Peyer's patch (tissue), 4 donors: Measurements from ENCODE around the gene ZCCHC18. TPM values are rescaled to one million over a fixed set of nuclear protein-coding genes. Genes with fewer than 3 reads are reported as not detected.

Experiments
- DNase-seq, 3 donors: peaks; one replicate each; pipeline ENCODE4 v3.0.0-alpha.2; 2017 to 2019
- H3K27ac ChIP-seq, 4 donors: fragments of 200-600 bp; sonication (generic); one replicate each; pipeline ENCODE4 v1.5.1; 2016 to 2019
- H3K27me3 ChIP-seq, 2 donors: fragments of 200-600 bp; sonication (generic); one replicate each; pipeline ENCODE4 v1.5.1; 2019
- H3K36me3 ChIP-seq, 3 donors: fragments of 200-600 bp; sonication (generic); one replicate each; pipeline ENCODE4 v1.5.1; 2016 to 2019
- H3K4me1 ChIP-seq, 4 donors: fragments of 200-600 bp; sonication (generic); one replicate each; pipeline ENCODE4 v1.5.1; 2016 to 2019
- H3K4me3 ChIP-seq, 4 donors: fragments of 200-600 bp; sonication (generic); 1 replicate in 3 of 4; 2 replicates in 1 of 4; pipeline ENCODE4 v1.5.1; 2016 to 2019; ENCODE audit warnings: mild to moderate bottlenecking in 1 of 4
- H3K9me3 ChIP-seq, 4 donors: fragments of 200-600 bp; sonication (generic); one replicate each; pipeline ENCODE4 v1.5.1; 2016 to 2019; ENCODE audit warnings: mild to moderate bottlenecking in 1 of 4
- POLR2A ChIP-seq, 2 donors: fragments of 450-650 bp; IDR thresholded peaks; one replicate each; pipeline ENCODE4 v1.5.1; 2017; ENCODE audit warnings: antibody characterized with exemption in 2 of 2, mild to moderate bottlenecking in 2 of 2, moderate library complexity in 2 of 2
- total RNA-seq, 4 donors: library from RNA; depleted of rRNA; stranded (reverse); fragments of >200 nt; gene quantifications; one replicate each; pipeline ENCODE4 v1.1.0, GENCODE V29; 2016
- TF ChIP-seq, protein P1 (sequence below), 6 experiments: fragments of 450-650 bp in 4 of 6; fragments of 200-600 bp in 2 of 6; sonication (generic) in 1 of 6; IDR thresholded peaks; one replicate each; pipeline ENCODE4 v1.5.1; 2017 to 2019; ENCODE audit warnings: antibody characterized with exemption in 6 of 6, mild to moderate bottlenecking in 3 of 6, moderate library complexity in 1 of 6

ZCCHC18 gene
- total RNA-seq, 4 donors from 2014 or later: 0.80 to 8.3 TPM; not detected in 2

DNA sequence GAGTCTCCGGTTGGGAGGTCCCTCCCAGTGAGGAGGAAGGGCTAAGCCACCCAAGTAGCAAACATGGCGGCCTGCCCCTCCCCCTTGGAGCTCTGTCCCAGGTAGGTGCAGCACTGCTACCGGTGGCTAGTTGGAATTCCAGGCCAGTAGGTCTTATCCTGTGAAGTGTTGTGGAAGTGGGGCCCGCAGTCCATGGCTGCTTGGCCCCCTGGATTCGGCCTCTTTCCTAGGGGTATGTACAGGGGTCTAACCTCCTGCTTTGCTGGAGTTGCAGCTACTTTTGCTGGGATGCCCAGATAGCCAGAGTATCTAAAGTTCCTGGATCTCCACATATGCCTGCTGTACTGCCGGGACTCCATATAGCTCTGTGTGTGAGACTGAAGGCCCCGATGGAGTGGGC lies 26.4 kb upstream of the ZCCHC18 start:
- no peaks in the 10 kb centered on the region for H3K27me3 ChIP-seq
- no peak for DNase-seq
- H3K4me1 ChIP-seq: no peaks in the 10 kb centered on the region
- no peaks in the 10 kb centered on the region for H3K9me3 ChIP-seq
- no peaks in the 10 kb centered on the region for H3K36me3 ChIP-seq
- H3K4me3 ChIP-seq: no peak overlapping the region
- TF ChIP-seq POLR2A (IDR thresholded peaks at IDR 0.05): no peak
- TF ChIP-seq, protein P1, sequence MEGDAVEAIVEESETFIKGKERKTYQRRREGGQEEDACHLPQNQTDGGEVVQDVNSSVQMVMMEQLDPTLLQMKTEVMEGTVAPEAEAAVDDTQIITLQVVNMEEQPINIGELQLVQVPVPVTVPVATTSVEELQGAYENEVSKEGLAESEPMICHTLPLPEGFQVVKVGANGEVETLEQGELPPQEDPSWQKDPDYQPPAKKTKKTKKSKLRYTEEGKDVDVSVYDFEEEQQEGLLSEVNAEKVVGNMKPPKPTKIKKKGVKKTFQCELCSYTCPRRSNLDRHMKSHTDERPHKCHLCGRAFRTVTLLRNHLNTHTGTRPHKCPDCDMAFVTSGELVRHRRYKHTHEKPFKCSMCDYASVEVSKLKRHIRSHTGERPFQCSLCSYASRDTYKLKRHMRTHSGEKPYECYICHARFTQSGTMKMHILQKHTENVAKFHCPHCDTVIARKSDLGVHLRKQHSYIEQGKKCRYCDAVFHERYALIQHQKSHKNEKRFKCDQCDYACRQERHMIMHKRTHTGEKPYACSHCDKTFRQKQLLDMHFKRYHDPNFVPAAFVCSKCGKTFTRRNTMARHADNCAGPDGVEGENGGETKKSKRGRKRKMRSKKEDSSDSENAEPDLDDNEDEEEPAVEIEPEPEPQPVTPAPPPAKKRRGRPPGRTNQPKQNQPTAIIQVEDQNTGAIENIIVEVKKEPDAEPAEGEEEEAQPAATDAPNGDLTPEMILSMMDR (IDR thresholded peaks at IDR 0.05): no peak
- H3K27ac ChIP-seq: no peak overlapping the region

DNA sequence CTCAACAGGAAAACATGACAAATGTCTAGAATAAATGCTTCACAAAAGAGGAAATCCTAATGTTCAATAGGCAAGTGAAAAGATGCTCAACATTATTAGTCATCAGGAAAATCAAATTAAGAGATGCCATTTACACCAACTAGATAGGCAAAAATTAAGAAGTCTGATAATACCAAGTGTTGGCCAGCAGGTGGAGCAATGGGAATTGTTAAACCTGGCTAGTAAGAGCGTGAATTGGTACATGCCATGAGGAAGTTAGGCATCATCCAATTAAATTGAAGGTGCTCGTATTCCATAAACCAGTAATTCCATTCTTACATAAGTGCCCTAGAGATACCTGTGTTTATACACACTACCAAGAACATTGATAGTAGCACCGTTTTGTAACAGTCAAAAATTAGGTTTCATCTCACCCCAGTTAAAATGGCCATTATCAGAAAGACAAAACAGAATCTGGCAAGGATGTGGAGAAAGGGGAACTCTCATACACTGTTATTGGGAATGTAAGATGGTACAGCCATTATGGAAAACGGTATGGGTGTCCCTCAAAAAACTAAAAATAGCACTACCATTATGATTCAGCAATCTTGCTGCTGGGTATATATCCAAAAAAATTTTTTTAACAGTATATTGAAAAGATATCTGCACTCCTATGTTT lies 14.0 kb upstream of the ZCCHC18 start:
- peak in 2 of 3 donors; percentile 29 to 72 for DNase-seq
- no peaks in the 10 kb centered on the region for H3K36me3 ChIP-seq
- no peak overlapping the region for H3K27ac ChIP-seq
- H3K27me3 ChIP-seq: no peaks in the 10 kb centered on the region
- H3K9me3 ChIP-seq: no peaks in the 10 kb centered on the region
- no peak overlapping the region for H3K4me3 ChIP-seq
- H3K4me1 ChIP-seq: no peaks in the 10 kb centered on the region
- TF ChIP-seq, protein P1 (IDR thresholded peaks at IDR 0.05): peak in 5 of 6 experiments; percentile 50 to 72 (median 62)
- no peak for TF ChIP-seq POLR2A (IDR thresholded peaks at IDR 0.05)

DNA sequence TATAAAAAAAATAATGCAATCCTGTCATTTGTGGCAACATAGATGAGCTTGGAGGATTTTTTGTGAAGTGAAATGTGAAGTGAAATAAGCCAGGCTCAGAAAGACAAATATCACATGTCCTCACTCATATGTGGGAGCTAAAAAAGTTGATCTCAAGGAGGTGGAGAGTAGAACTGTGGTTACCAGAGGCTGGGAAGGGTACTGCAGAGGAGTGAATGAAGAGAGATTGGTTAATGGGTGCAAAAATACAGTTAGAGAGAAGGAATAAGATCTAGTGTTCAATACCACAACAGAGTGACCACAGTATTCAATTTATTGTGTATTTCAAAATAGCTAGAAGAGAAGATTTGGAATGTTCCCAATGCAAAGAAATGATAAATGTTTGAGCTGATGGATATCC lies 13.4 kb upstream of the ZCCHC18 start:
- no peaks in the 10 kb centered on the region for H3K9me3 ChIP-seq
- H3K4me1 ChIP-seq: no peaks in the 10 kb centered on the region
- TF ChIP-seq POLR2A (IDR thresholded peaks at IDR 0.05): no peak
- TF ChIP-seq, protein P1 (IDR thresholded peaks at IDR 0.05): no peak

DNA sequence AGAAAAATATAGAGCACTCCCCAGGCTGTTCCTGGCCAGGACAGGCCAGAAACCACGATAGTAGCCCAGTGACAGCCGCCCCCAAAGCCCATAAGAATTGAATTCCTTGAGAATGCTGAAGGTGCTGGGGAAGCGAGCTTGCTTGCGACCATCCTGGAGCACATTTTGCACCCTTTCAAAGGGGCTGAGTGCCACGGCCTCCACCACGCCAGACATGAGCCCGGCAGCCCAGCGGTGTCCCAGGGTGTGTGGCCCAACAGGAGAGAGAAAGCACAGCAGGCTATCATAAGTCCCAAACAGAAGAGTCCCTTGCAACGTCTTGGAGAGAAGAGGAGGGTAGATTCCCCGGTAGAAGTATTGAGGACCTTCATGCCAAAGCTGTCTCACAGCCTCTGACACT lies 7.6 kb upstream of the ZCCHC18 start:
- TF ChIP-seq, protein P1 (IDR thresholded peaks at IDR 0.05): no peak
- no peak for TF ChIP-seq POLR2A (IDR thresholded peaks at IDR 0.05)
- no peak overlapping the region for H3K4me3 ChIP-seq
- H3K4me1 ChIP-seq: no peaks in the 10 kb centered on the region
- H3K27ac ChIP-seq: no peak overlapping the region
- H3K27me3 ChIP-seq: no peaks in the 10 kb centered on the region
- no peak for DNase-seq
- no peaks in the 10 kb centered on the region for H3K36me3 ChIP-seq
- no peaks in the 10 kb centered on the region for H3K9me3 ChIP-seq

More for the DNA sequence above, 13.4 kb upstream of the ZCCHC18 start:
- Histone ChIP-seq H3K36me3 (no peaks in the 10 kb centered on the region), H3K27ac (no peak overlapping the region), H3K27me3 (no peaks in the 10 kb centered on the region), H3K4me3 (no peak overlapping the region)
- no peak for DNase-seq

DNA sequence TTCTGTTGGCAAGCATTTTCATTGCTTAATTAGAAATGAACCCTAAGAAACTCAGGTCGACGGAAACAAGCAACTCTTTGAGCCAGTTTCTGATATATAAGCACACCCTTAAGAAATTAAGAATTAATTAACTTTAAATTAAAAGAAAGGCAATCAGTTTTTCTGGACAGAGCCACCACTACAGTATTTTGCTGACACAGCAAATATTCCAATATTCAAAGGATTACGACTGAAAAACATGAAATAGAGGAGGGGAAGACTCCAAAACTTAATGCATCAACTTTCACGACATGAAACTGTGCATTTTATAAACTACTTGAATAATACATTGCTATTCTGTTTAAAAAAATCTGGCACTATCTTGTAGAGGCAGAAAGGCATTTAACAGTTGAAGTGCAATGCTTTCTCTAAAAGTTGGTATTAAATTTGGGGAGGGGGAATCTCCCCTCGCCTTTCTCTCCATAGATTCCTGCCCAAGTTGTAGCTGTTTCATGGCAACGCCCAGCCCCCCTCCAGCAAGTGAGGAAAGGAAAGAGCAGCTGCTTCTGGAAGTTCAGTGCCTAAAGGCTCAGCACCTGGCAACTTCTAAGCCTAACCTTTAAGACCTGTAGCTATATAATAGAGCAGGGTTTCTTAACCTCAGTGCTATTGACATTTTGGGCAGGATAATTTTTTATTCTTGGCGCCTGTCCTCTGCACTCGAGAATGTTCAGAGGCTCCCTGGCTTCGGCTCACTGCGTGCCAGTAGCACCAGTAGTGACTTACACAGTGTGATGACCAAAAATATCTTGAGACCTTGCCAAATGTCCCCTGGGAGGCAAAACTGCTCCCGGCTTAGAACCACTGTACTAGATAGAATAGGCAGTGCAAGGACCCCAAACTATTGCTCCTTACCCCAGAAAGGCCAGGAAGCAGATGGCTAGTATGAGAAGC lies 6.7 kb upstream of the ZCCHC18 start:
- Histone ChIP-seq H3K4me3 (no peak overlapping the region), H3K27ac (no peak overlapping the region), H3K27me3 (no peaks in the 10 kb centered on the region), H3K36me3 (no peaks in the 10 kb centered on the region), H3K4me1 (no peaks in the 10 kb centered on the region), H3K9me3 (no peaks in the 10 kb centered on the region)
- TF ChIP-seq, protein P1 (IDR thresholded peaks at IDR 0.05): no peak
- TF ChIP-seq POLR2A (IDR thresholded peaks at IDR 0.05): no peak
- no peak for DNase-seq
